ENCODE measurements around the gene CDCP2. TPM values are rescaled to one million over a fixed set of nuclear protein-coding genes. Genes with fewer than 3 reads are reported as not detected.

The CDCP2 gene
- total and polyA plus RNA-seq, 2 of the 8 experiments (the other 6 are each of a cell fraction or from before 2014, with no cell fraction given), result not detected

- Histone ChIP-seq H4K8ac (ENCODE audit: extremely low read depth, insufficient read depth, low read length) (peak overlapping the region; percentile 45; the same call in 1 of the 2 replicates), H4K91ac (replicated peaks; ENCODE audit: insufficient read length, low read length) (peak overlapping the region; percentile 44), H2AFZ (ENCODE audit: low read length) (no peak overlapping the region), H3K79me1 (ENCODE audit: low read depth, low read length) (no peaks in the 10 kb centered on the region), H3K23ac (ENCODE audit: insufficient read length) (no peak overlapping the region), H3K27ac (ENCODE audit: low read depth, low read length) (no peak overlapping the region), H3K9ac (replicated peaks in 1 of 4; ENCODE audit: extremely low read depth in 1 of 4, low read depth in 3 of 4, low read length in 3 of 4) (no peak overlapping the region), H3K79me2 (ENCODE audit: control insufficient read depth in 1 of 2, insufficient read depth in 2 of 2, low read length in 2 of 2) (no peaks in the 10 kb centered on the region), H3K56ac (replicated peaks; ENCODE audit: insufficient read length, low read depth, low read length) (no peak overlapping the region), H3K14ac (ENCODE audit: insufficient read length) (no peak overlapping the region), H3K9me3 (ENCODE audit: insufficient read depth in 2 of 2, low read depth in 1 of 2, low read length in 1 of 2) (no peaks in the 10 kb centered on the region), H4K5ac (ENCODE audit: insufficient read length, low read depth, low read length) (no peak overlapping the region), H3K4me1 (replicated peaks in 1 of 4; ENCODE audit: control insufficient read depth in 3 of 4, insufficient read depth in 4 of 4, low read length in 3 of 4) (peaks cover 7 to 22% (median 15%) of the 10 kb centered on the region in 4 experiments), H2AK5ac (ENCODE audit: low read depth, low read length) (no peak overlapping the region), H2BK5ac (ENCODE audit: low read depth, low read length) (no peak overlapping the region), H4K20me1 (replicated peaks in 1 of 2; ENCODE audit: control insufficient read depth in 1 of 2, insufficient read depth in 2 of 2, low read length in 2 of 2) (peaks cover 0 to 7% of the 10 kb centered on the region in 2 experiments), H3K4me2 (ENCODE audit: insufficient read depth in 1 of 2, low read depth in 2 of 2, low read length in 2 of 2) (peak overlapping the region; percentile 26 to 74), H3K36me3 (ENCODE audit: control insufficient read depth in 2 of 4, insufficient read depth in 4 of 4, low read length in 3 of 4) (no peaks in the 10 kb centered on the region), H3K4ac (replicated peaks; ENCODE audit: insufficient read length, low read depth, low read length) (no peak overlapping the region), H2BK120ac (replicated peaks; ENCODE audit: low read depth, low read length) (no peak overlapping the region), H3K23me2 (ENCODE audit: low read depth, low read length) (peaks cover 13% of the 10 kb centered on the region; the same call in 1 of the 2 replicates), H3K18ac (ENCODE audit: extremely low read depth, low read length) (peak overlapping the region; percentile 57; the same call in 1 of the 2 replicates), H2BK12ac (ENCODE audit: low read depth, low read length) (peak overlapping the region; percentile 95; the same call in 1 of the 2 replicates), H2BK15ac (ENCODE audit: low read length) (peak overlapping the region; percentile 94), H2BK20ac (ENCODE audit: low read length) (peak overlapping the region; percentile 64; the same call in 1 of the 2 replicates), H3K4me3 (ENCODE audit: extremely low read depth in 1 of 4, insufficient read depth in 2 of 4, low read depth in 3 of 4, low read length in 4 of 4) (peak overlapping the region in 2 of 4 experiments; percentile 15 to 45; a peak in 2 of 8 replicates), H3K27me3 (replicated peaks in 1 of 4; ENCODE audit: control insufficient read depth in 3 of 4, extremely low read depth in 1 of 4, insufficient read depth in 3 of 4, low read length in 3 of 4) (peaks cover 0 to 11% (median 8%) of the 10 kb centered on the region in 4 experiments; a peak in 5 of 7 replicates)
- POLR2A ChIA-PET (ENCODE audit: partially characterized antibody), result interaction anchor here (0.8 to 2.9 kb wide), 10 partner anchors 9 to 367 kb away, joined by 3 to 8 read pairs (median 4); partner anchors contain the start of genes CYB5RL and MRPL37
- DNase-seq (ENCODE audit: low read depth in 1 of 2, low spot score in 2 of 2), result peak in 1 of 2 experiments; percentile 64
- WGBS, 2 experiments (ENCODE audit: extremely low coverage in 1 of 2, insufficient coverage in 1 of 2, insufficient read length in 1 of 2, insufficient replicate concordance in 2 of 2, low coverage in 1 of 2, low lambda C conversion rate in 2 of 2, missing lambda C conversion rate in 1 of 2), result 37% methylated on average over 14 of the region's 14 CpGs; no CpG with 5 or more reads in 1 of the 2 experiments
- CTCF ChIA-PET (ENCODE audit: partially characterized antibody), result interaction anchor here (0.6 to 9.7 kb wide), 36 partner anchors 8 to 524 kb away, joined by 3 to 110 read pairs (median 4); partner anchors contain the start of genes CYB5RL and MRPL37
- no peak for FAIRE-seq
- TF ChIP-seq JUN (IDR thresholded peaks at IDR 0.05; ENCODE audit: low read depth, low read length) (no peak), E2F6 (IDR thresholded peaks at IDR 0.05) (peak; percentile 49; the same call in 1 of the 2 replicates), CREB1 (IDR thresholded peaks at IDR 0.05) (no peak), KDM4A (IDR thresholded peaks at IDR 0.05; ENCODE audit: low read depth, low read length, severe bottlenecking) (peak; percentile 16), POU5F1 (IDR thresholded peaks at IDR 0.05; ENCODE audit: low read depth, low read length) (no peak), SP2 (IDR thresholded peaks at IDR 0.05; ENCODE audit: low read length) (no peak), MAFK (IDR thresholded peaks at IDR 0.05; ENCODE audit: low read depth, low read length) (no peak), KDM1A (IDR thresholded peaks at IDR 0.05; ENCODE audit: borderline replicate concordance, low read length) (no peak), GABPA (IDR thresholded peaks at IDR 0.05; ENCODE audit: borderline replicate concordance, insufficient read depth, low read length) (no peak), RFX5 (IDR thresholded peaks at IDR 0.05; ENCODE audit: borderline replicate concordance, low read depth, low read length) (no peak)
- TF ChIP-seq, protein P1, sequence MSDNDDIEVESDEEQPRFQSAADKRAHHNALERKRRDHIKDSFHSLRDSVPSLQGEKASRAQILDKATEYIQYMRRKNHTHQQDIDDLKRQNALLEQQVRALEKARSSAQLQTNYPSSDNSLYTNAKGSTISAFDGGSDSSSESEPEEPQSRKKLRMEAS (IDR thresholded peaks at IDR 0.05), result peak; percentile 70
Measured at GRCh38 chr1:54122135-54122751, 30.6 kb downstream of the CDCP2 start.

Data from H1 (cell line).